Measurements from ENCODE around the gene MIPEP.
A peak's percentile ranks its signal among the peaks of the same experiment; 100 is the strongest.

Gene MIPEP

GRCh38 chr13:23852351-23852750 is 36.8 kb downstream of the MIPEP start:
- no peak for DNase-seq (ENCODE audit: low spot score)

- no peak for DNase-seq (ENCODE audit: low spot score)
Measured at GRCh38 chr13:23851106-23851505, 38.1 kb downstream of the MIPEP start.

DNA sequence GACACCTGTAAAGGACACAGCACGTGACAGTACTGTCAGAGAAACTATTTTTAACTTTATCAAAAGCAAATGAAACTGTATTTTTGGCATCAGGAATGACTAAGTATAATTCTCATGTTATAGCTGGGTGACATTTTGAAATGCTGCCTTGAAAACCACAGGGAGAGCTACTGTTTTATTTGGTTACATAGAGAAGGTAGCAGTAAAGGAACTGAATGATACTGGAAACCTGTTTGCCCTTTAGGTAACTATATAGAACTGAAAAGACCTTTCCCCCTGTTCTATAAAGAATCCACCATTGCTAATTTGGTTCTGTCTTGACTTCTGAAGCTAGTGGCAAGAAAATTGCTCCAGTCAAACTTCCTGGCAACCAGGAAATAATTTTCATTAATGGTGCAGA is 39.1 kb downstream of the MIPEP start:
- no peak for DNase-seq (ENCODE audit: low spot score)

DNA sequence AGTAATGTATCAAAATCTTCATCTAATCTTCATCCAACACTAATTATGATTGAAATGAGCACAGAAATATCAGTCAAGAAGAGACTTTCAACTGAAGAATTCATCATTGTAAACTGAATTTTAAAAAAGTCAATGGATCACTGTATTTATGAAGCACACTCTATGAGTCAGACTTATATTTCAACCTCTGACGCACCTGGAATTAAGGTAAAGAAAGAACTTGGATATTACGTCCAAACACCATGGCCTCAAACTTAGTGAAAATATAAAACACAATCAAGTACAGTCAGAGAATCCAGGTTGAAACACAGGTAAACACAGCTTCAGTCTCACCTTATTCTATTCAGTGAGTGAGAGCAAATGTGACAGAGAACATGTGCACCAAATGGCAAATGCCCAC is 39.5 kb downstream of the MIPEP start:
- DNase-seq (ENCODE audit: low spot score), result no peak

DNA sequence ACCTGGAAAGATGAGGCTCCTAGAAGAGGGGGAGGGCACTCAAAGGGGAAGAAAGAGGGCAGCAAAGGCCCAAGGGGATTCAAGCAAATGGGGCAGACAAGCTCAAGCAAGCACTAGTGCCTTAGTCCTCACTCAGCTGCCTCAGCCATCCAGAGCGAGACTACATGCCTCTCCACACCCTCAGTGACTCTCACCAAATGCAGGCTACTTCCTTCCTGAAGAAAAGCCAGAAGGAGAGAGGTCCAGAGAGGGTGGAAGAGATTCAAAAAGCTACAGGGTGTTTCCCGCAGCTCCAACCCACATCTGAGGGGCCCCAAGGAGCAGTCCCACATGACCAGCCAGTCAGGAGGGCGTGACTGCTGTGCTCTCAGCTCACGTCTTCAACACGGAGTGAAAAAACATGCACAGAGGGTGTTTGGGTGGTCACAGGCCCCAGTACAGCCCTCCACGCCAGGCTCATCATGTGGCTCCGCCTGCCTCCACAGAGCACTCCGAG is 40.5 kb downstream of the MIPEP start:
- no peak for DNase-seq (ENCODE audit: low spot score)

GRCh38 chr13:23848019-23848418 is 41.2 kb downstream of the MIPEP start:
- no peak for DNase-seq (ENCODE audit: low spot score)

DNA sequence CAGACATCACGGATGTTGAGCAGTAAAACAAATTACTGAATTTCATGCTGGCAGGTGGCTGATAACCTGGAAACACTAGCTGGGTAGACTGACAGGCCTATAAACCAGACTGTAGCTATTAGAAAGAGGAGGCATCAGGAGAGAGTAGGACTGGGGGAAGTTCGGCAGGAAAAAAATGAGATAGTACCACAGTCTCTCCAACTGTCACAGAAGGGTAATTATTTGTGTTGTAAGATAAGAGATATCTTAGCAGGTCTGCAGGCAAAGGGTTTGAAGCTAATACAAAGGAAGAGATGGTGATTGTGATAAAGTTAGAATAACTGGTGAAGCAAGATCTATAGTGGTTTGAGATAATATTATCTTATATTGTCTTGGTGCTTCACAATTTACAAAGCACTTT is 41.7 kb downstream of the MIPEP start:
- no peak for DNase-seq (ENCODE audit: low spot score)

DNA sequence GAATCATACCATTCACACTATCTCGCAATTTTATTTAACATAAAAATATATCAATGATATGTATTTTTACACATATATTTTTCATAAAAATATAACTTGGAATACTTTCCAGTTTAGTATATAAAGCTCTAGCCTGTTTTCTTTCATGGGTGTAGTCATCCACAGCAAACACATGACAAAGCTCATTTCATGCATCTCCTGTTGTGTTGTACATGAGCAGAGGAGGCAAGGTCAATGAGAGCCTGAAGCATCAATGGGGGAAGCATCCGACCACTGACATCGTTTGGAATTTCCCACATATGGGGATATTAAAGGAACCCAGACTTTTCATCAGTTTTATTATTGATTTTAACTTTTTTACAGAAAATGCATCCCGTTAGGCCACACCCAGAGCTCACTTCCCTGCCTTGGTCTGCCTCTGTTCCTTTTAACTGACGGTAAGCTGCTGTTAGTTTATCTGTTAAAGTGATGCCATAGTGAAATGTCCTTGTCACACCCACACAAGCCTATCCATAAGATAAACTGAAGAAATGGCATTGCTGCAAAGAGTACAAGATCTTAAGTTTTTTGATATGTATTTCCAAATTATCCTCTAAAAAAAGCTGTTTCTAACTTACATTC is 44.0 kb downstream of the MIPEP start:
- no peak for DNase-seq (ENCODE audit: low spot score)

GRCh38 chr13:23844132-23844531 is 45.1 kb downstream of the MIPEP start:
- DNase-seq (ENCODE audit: low spot score), result no peak

GRCh38 chr13:23843436-23843835 is 45.8 kb downstream of the MIPEP start:
- no peak for DNase-seq (ENCODE audit: low spot score)

DNA sequence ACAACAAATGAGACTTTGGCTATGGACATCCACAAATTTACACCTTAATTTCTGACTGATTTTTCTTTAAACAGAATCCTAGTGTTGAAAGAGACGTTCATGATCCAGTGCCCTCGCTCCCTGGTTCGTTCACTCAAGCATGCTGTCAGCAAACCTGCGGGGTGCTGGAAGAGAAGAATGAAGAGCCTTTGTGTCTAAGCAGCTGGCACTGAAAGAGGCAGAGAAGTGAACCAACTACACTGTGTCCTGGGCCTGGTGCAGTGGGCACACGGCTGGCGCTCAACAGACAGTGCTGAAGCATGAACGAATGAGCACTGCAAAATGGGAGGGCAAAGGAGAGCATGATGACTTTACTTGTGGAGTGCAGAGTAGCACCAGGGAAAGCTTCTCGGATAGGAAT is 46.8 kb downstream of the MIPEP start:
- DNase-seq (ENCODE audit: low spot score), result no peak

GRCh38 chr13:23833733-23834611 is 55.2 kb downstream of the MIPEP start:
- no peak for DNase-seq (ENCODE audit: low spot score)

GRCh38 chr13:23828866-23829265 is 60.3 kb downstream of the MIPEP start:
- no peak for DNase-seq (ENCODE audit: low spot score)

DNA sequence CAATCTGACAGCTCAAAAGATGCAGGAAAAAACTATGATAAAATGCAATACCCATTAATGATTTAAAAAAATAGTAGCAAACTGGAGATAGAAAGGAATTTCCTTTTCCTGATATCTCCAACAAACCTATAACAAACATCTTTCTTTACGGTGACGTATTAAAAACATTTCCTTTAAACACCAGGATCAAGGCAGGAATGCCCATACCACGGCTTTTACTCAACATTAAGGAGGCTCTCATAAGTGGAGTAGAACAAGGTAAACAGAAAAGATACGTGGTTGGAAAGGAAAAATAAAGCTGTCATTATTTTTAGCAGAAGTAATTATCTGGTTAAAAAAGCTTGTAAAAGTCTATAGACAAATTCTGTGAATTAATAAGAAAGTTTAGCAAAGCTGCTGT is 61.1 kb downstream of the MIPEP start:
- DNase-seq (ENCODE audit: low spot score), result no peak

DNA sequence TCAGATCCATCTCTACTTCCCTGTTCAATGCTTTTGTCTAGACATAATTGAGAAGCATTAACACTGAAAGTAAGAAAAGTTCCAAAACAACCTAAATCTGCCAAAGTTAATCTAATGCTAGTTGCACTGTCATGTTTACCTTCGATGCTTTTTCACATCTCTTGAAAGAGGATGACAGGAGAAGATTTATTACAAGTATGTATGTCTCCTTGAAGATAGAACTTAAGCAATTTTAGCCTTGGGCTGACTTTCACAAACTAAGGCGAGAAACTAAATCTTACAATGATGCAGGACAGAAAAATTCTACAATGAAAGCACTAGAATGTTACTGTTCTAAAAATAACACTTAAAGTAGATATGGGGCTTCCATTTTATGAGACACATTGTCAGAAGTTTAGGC is 64.0 kb downstream of the MIPEP start:
- DNase-seq (ENCODE audit: low spot score), result no peak

DNA sequence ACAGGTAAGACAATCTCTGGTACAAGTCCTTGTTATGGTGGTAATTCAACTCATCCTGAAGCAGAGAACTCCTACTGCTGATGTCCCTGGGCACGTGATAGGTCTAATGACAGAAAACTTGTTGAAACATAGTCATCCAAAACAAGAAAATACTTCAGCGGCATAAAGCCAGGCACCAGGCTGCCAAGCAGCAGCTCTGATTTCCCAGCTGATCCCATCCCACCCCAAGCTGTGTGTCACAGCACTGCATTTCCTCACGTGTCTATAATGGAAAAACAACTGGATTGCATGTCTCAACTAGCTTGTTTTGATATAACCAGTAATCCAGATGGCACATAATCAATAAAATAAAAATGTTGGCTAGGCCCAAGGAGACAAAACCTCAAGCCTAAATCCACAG is 64.8 kb downstream of the MIPEP start:
- DNase-seq (ENCODE audit: low spot score), result no peak

DNA sequence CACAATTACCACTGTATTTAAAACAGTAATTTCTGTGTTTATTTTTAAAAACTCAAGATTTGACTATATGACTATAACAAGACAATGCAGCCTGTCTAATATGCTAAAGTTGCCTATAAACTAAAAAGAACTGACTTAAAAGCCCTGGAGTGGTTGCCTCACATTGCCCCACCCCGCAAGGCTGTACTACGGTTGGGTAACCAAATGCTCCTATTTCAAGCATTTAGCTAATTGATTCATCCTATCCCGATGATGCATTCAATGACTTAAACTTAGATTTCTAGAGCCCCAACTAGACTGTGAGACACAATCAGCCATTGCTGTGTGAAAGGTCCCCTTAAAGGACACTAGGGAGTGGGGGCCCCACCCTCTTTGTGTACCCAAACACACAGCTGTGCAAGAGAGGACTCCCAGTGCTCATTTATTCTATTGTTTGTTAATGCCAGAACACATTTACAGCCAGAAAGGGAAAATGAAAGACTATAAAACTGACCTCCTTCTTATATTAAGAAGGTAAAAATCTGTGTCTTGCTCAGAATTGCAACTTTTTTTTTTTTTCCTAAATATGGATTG is 66.9 kb downstream of the MIPEP start:
- no peak for DNase-seq (ENCODE audit: low spot score)

DNA sequence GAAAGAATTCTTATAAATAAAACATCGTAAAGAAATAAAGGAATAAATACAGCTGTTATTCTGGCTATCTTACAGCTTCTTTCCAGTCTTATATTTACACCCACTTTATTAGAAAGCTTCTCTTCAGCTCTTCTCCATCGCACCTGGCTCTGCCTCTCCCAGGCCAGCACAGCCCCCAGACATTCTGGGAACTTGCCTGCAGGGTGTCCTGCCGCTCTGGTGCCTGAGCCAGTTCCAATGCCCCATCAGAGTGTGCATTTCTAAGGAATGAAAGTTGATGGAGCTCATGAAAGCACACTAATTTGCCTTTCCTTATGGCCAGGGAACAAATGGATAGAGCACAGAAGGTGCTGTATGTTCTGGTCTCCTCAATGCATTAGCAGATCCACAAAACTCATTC is 68.7 kb downstream of the MIPEP start:
- peak; percentile 15 for DNase-seq (ENCODE audit: low spot score)

DNA sequence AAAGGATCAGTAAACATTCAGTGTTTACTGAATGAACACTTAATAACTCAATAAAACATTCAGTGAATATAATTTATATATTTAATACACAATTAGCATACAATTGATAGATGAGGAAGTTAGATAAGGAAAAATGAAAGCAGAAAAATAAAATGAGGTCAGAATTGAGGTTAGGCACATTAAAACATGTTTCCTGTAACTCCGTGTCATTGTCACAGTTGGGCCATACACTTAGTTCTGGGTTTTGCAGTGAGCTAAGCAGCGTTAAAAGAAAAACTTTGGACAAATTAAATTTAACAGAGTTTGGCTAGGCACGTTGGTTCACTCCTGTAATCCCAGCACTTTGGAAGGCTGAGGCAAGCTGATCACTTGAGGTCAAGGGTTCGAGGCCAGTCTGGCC is 71.4 kb downstream of the MIPEP start:
- no peak for DNase-seq (ENCODE audit: low spot score)

GRCh38 chr13:23817136-23817535 is 72.1 kb downstream of the MIPEP start:
- DNase-seq (ENCODE audit: low spot score), result no peak

DNA sequence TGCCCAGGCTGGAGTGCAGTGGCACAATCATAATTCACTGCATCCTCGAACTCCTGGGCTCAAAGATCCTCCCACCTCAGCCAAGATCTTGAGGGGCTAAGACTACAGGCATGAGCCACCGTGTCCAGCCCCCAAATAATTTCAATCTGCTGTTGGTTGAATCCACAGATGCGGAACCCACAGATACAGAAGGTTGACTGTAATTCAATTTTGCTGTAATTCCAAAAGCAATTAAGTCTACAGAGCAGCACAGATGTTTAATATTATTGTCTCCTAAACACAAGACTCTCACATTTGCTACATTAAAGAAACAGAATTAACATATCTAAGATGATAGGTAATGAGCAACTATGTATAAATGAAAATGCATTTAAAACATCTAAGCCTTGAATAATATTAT is 75.6 kb downstream of the MIPEP start:
- no peak for DNase-seq (ENCODE audit: low spot score)

DNA sequence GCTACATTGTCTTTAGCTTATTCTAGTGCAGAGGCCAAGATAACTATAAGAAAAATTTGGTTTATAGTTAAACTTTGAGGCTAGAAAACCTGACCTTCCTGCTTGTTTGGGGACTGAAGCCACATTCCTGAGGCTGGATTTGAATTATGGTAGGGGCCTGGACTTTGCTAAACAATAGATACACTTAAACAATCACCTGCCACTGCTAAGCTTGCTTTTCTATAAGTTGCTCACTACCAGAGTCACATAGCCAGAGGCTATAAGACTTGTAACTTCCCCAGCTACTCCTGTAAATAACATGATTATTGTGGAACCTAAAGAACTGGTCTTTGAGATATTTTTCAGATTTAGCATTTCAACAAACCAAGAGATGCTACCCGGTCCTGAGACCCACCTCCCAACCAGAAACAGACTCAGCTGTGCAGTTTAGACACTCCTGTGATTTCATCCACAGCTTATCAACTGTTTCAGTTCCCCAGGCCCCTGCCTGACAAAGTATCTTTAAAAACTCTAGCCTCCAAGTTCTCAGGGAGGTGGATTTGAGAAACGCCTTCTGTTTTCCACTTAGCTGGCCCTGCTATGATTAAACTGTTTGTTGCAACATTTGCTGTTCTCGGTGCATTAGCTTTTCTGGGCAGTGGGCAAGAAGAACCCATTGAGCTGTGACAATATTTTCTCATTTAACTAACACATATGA is 77.7 kb downstream of the MIPEP start:
- no peak for DNase-seq (ENCODE audit: low spot score)

Measured in iPS-NIHi11 (cell line).